ENCODE results near the gene SMS. TPM values are rescaled to one million over a fixed set of nuclear protein-coding genes. Genes with fewer than 3 reads are reported as not detected.
"Not testable (repeated sequence)": the region's sequence is repeated elsewhere in the genome, so short reads cannot be mapped to it uniquely, and the experiment has no call there.

The SMS gene
- 49.7 TPM for total RNA-seq

DNA sequence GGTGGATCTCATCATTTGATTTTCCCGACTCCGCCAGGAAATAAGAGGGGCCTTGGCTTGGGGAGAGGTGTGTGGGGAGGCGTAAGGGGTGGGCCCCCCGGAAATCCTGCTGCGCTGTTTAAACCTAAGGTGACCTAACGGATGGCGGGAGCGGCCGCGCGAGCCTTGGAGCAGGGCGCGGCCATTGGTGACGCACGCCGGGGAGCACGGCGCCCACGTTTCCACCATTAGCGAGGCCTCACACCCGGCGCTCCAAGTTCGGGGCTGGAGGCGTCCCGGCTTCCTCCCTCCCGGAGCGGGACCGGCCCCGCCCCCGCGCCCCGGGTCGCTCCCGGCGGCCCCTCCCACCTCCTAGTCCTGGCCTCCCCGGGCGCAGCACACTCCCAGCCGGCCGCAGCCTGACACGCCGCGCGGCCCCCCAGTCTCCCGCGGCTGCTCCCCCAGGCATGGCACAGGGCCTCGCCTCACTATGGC lies at the start of gene SMS:
Gene SMS, plus strand, starts transcription at position 354 of the 474 bp plus-strand sequence. Its CDS starts 116 bp downstream, at position 470.
- peak; percentile 23 for DNase-seq

GRCh38 chrX:21905313-21905712 lies 35.2 kb upstream of the SMS start:
- DNase-seq: no peak

DNA sequence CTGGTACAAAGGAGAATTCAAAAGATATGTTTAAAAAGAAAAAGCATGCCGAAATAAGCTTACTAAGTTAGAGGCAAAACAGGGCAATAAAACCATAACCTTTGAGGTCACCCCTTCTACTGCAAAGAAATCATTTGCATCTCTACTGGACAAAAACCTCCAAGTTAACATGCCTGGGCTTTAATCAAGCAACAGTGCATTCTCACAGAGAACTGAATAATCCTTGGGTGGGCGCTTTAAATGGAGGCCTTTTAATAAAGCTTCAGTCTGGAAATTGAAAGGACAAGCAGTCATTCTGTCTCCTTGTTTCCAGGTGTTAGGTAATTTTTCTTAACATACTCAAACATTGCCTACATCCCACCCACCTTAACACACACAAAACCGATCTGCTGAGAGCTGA lies 34.6 kb upstream of the SMS start:
- DNase-seq: no peak

- DNase-seq: no peak
Measured at GRCh38 chrX:21907260-21907659, 33.2 kb upstream of the SMS start.

DNA sequence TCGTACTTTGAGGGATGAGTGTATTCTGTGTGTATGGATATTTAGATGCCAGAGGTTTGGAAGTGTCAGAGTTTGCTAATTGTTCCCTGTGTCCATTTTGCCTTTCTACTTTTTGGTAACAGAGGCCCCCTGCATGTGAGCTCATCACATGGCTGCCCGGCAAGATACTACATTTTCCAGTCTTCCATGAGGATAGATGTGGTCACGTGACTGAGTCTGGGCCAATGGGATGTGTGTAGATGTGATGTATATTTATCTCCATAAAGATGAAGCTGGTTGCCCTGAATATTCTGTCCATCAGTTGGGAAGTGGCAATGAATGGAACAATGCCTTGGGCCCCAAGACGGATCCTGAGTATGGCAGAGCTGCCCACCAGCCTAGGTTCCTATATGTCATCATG lies 29.0 kb upstream of the SMS start:
- DNase-seq: no peak

DNA sequence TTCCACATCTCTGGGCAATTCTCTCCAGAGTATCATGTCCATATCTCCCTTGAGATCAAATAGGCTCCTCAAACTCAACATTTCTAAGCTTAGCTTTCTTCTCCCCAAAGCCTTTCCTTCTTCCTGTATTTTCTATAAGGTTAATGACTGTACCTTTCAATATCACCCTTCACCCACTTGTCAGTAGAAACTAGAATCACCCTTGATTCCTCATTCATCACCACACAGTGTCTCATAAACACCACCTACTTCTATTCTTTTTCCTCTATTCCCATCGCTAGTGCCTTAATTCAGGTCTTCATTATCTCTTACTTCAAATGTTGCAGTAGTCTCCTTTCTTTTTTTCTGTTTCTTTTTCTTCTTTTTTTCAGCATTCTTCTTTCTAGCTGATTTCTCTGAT lies 28.3 kb upstream of the SMS start:
- no peak for DNase-seq

GRCh38 chrX:21912989-21913388 lies 27.5 kb upstream of the SMS start:
- DNase-seq: no peak

GRCh38 chrX:21926116-21926515 lies 14.4 kb upstream of the SMS start:
- DNase-seq: no peak

GRCh38 chrX:21926527-21927278 lies 13.8 kb upstream of the SMS start:
- peak; percentile 66 for DNase-seq

- no peak for DNase-seq
Measured at GRCh38 chrX:21929209-21929608, 11.3 kb upstream of the SMS start.

- DNase-seq: no peak
Measured at GRCh38 chrX:21930986-21931385, 9.5 kb upstream of the SMS start.

GRCh38 chrX:21932292-21933002 lies 8.1 kb upstream of the SMS start:
- no peak for DNase-seq

- no peak for DNase-seq
Measured at GRCh38 chrX:21933077-21933476, 7.4 kb upstream of the SMS start.

- DNase-seq: no peak
Measured at GRCh38 chrX:21934414-21934813, 6.1 kb upstream of the SMS start.

GRCh38 chrX:21939906-21940305 lies 603 bp upstream of the SMS start:
- no peak for DNase-seq

DNA sequence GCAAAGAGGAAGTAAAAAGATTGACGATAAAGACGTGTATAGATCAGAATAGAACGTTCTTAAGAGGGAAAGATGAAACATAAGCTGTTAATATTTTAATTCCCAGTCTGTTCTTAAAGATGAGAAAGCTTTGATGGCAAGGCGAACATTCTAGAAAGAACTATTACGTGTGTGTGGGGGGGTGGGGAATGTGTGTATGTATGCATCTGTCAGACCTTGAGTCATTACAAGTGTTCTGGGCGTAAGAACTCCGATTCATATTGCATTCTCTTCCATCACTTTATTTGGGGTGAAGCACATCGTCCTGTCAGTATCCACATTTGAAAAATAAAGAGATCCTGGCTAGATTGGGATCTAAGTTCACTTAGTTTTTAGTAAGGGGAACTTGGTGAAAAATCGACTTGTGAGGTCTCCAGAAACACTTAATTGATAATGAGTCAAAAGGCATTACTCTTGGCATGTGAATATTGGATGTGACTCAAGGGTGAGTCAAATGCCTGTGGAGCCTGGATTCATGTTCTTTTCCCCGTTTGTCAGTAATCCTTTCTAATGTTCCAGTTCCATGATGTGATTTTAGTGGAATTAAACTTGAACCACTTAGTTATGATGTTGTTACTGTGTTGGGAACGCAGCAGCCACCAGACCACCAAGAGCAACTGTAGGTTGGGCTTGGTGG lies 3.1 kb downstream of the SMS start:
- DNase-seq: no peak

- no peak for DNase-seq
Measured at GRCh38 chrX:21944136-21944615, 3.7 kb downstream of the SMS start.

DNA sequence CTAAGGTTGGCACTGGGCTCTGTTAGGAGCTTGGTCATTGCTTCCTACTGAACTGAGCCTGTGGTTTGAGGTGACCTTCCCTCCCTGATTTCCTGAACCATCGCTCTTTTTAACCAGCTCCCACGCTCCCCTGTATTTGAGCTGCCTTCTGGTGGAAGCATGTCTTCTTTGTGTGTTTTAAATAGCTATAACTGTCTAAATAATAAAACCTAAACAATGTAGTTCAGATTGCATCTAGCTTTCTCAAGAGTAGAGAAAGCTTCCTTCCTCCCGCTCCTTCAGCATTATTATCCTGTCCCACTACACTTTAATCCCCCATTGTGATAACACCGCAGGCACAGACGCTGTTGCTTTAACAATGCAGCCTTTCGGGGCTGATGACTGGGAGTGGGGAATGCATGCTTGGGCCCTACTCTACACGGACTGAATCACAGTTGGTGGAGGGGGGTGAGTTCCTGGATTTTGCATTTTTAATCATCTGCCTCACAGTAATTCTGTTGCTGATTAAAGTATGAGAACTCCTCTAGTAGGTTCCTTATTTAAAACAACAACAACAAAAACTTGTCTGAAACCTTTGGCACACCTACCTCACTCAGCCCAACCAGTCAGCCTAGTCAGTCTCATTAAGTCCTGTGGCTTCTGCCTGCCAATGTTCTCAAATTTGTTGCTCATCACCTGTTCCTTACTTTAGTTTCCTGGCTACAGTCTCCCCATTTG lies 6.6 kb downstream of the SMS start:
- DNase-seq: no peak

GRCh38 chrX:21947671-21948070 lies 7.2 kb downstream of the SMS start:
- DNase-seq: no peak

GRCh38 chrX:21948897-21949578 lies 8.5 kb downstream of the SMS start:
- DNase-seq: no peak

DNA sequence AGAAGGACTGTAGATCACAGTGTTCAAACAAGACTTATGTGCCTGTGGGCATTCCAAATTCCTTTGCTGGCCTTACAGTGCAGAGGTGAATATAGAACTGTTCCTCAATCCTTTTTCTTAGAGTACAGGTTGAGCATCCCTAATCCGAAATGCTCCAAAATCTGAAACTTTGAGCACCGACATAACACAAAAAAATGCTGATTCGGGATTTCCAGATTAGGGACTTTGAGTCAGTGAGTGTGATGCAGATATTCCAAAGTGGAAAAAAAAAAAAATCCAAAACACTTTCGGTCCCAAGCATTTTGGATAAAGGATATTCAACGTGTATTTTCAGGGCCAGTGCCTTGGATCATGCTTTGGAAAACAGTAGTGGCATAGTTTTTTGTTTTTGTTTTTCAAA lies 9.2 kb downstream of the SMS start:
- no peak for DNase-seq

DNA sequence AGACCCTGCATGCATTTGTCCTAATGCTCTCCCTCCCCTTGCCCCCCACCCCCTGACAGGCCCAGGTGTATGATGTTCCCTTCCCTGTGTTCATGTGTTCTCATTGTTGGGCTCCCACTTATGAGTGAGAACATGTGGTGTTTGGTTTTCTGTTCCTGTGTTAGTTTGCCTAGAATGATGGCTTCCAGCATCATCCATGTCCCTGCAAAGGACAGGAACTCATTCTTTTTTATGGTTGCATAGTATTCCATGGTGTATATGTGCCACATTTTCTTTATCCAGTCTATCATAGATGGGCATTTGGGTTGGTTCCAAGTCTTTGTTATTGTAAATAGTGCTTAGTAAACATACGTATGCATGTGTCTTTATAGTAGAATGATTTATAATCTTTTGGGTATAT lies 10.0 kb downstream of the SMS start:
- DNase-seq: not testable (repeated sequence)
